Measurements from ENCODE around the gene TRERF1.

TRERF1 gene

GRCh38 chr6:42443312-42444060 lies 8.2 kb downstream of the TRERF1 start:
- no peak overlapping the region for H3K4me3 ChIP-seq (ENCODE audit: low read depth, low read length)
- no peak for TF ChIP-seq CTCF (IDR thresholded peaks at IDR 0.05; ENCODE audit: control insufficient read depth, extremely low read depth, insufficient read depth)
- DNase-seq (ENCODE audit: low read depth) = no peak

GRCh38 chr6:42441697-42442081 lies 10.0 kb downstream of the TRERF1 start:
- TF ChIP-seq CTCF (IDR thresholded peaks at IDR 0.05; ENCODE audit: control insufficient read depth, extremely low read depth, insufficient read depth) = no peak
- no peak for DNase-seq (ENCODE audit: low read depth)
- no peak overlapping the region for H3K4me3 ChIP-seq (ENCODE audit: low read depth, low read length)

GRCh38 chr6:42440778-42441696 lies 10.7 kb downstream of the TRERF1 start:
- no peak for TF ChIP-seq CTCF (IDR thresholded peaks at IDR 0.05; ENCODE audit: control insufficient read depth, extremely low read depth, insufficient read depth)
- DNase-seq (ENCODE audit: low read depth) = no peak
- no peak overlapping the region for H3K4me3 ChIP-seq (ENCODE audit: low read depth, low read length)

GRCh38 chr6:42440027-42440426 lies 11.7 kb downstream of the TRERF1 start:
- no peak overlapping the region for H3K4me3 ChIP-seq (ENCODE audit: low read depth, low read length)
- no peak for TF ChIP-seq CTCF (IDR thresholded peaks at IDR 0.05; ENCODE audit: control insufficient read depth, extremely low read depth, insufficient read depth)
- DNase-seq (ENCODE audit: low read depth) = no peak

GRCh38 chr6:42436825-42437224 lies 14.9 kb downstream of the TRERF1 start:
- H3K4me3 ChIP-seq (ENCODE audit: low read depth, low read length) = no peak overlapping the region
- DNase-seq (ENCODE audit: low read depth) = no peak
- no peak for TF ChIP-seq CTCF (IDR thresholded peaks at IDR 0.05; ENCODE audit: control insufficient read depth, extremely low read depth, insufficient read depth)

GRCh38 chr6:42434237-42434636 lies 17.5 kb downstream of the TRERF1 start:
- H3K4me3 ChIP-seq (ENCODE audit: low read depth, low read length) = no peak overlapping the region
- no peak for DNase-seq (ENCODE audit: low read depth)
- no peak for TF ChIP-seq CTCF (IDR thresholded peaks at IDR 0.05; ENCODE audit: control insufficient read depth, extremely low read depth, insufficient read depth)
